ENCODE data around the gene HAO2. TPM values are rescaled to one million over a fixed set of nuclear protein-coding genes. Genes with fewer than 3 reads are reported as not detected.

Gene HAO2
- total RNA-seq, 6 experiments from 2014 or later = 33.9 to 282 (median 99.3) TPM

GRCh38 chr1:119440721-119441307 is 72.2 kb downstream of the HAO2 start:
- Histone ChIP-seq H3K4me3 (no peak overlapping the region), H3K4me1 (peaks cover 0 to 9% (median 4%) of the 10 kb centered on the region in 4 donors), H3K36me3 (no peaks in the 10 kb centered on the region), H3K9me3 (no peaks in the 10 kb centered on the region), H3K27ac (no peak overlapping the region), H3K27me3 (no peaks in the 10 kb centered on the region)
- 77% methylated on average over 7 of the region's 8 CpGs for WGBS (ENCODE audit: insufficient coverage, low coverage, low lambda C conversion rate, missing lambda C conversion rate)
- TF ChIP-seq CTCF (IDR thresholded peaks at IDR 0.05) (no peak), POLR2A (IDR thresholded peaks at IDR 0.05) (no peak)
- DNase-seq = no peak
- no peak for ATAC-seq
- intact Hi-C loops (cut with DNase I) = no loop called here

GRCh38 chr1:119442756-119443155 is 74.2 kb downstream of the HAO2 start:
- H3K27me3 ChIP-seq = no peaks in the 10 kb centered on the region
- DNase-seq (no peak), ATAC-seq (no peak)
- no peak overlapping the region for H3K27ac ChIP-seq
- peaks cover 0 to 20% (median 8%) of the 10 kb centered on the region in 4 donors for H3K4me1 ChIP-seq
- intact Hi-C loops (cut with DNase I) = no loop called here
- H3K4me3 ChIP-seq = no peak overlapping the region
- H3K36me3 ChIP-seq = no peaks in the 10 kb centered on the region
- H3K9me3 ChIP-seq = no peaks in the 10 kb centered on the region
- TF ChIP-seq POLR2A (IDR thresholded peaks at IDR 0.05) (no peak), CTCF (IDR thresholded peaks at IDR 0.05) (no peak)
- WGBS (ENCODE audit: insufficient coverage, low coverage, low lambda C conversion rate, missing lambda C conversion rate) = 81% methylated on average over 6 of the region's 6 CpGs

Small RNA genes lying within 50 kb of the gene (small RNA-seq; reads per million reads assigned to genes)
- 0 reads per million in 2 experiments for gene RNU1-75P

Other genes starting within 250 kb of the HAO2 start
- gene WARS2, start 228.1 kb upstream of the HAO2 start, total RNA-seq = 1 to 10 TPM; 4.3 to 8.7 (median 6.2) TPM
- gene HSD3B2, start 46.4 kb downstream of the HAO2 start, total RNA-seq = under 1 TPM in 1 of 6 experiments, not detected in 5; 0.49 TPM
- 1 to 10 TPM in 1 of 6 experiments, under 1 TPM in 2, not detected in 3; 0.39 to 1.3 (median 0.74) TPM for gene HSD3B1, start 138.4 kb downstream of the HAO2 start, total RNA-seq